Thoracic aorta (tissue), 2 donors: ENCODE measurements around the gene CHD2. TPM values are rescaled to one million over a fixed set of nuclear protein-coding genes. Genes with fewer than 3 reads are reported as not detected.

Experiments
- ATAC-seq: fragments of 150-250 bp; one replicate; pipeline ENCODE4 v1.8.0; 2017; ENCODE audit warnings: low read depth; ENCODE audit not compliant: insufficient number of reproducible peaks, low FRiP score
- DNase-seq: peaks from one replicate; pipeline ENCODE4 v3.0.0-alpha.2; 2020; ENCODE audit warnings: low spot score
- H3K27ac ChIP-seq, 2 donors: fragments of 200-600 bp; sonication (generic); 1 replicate in 1 of 2; 2 replicates in 1 of 2; pipeline ENCODE4 v1.5.1; 2016; ENCODE audit warnings: mild to moderate bottlenecking in 2 of 2, moderate library complexity in 2 of 2
- H3K27me3 ChIP-seq: fragments of 200-600 bp; sonication (generic); replicated peaks from 2 replicates; pipeline ENCODE4 v1.6.0; 2016; ENCODE audit warnings: mild to moderate bottlenecking; ENCODE audit not compliant: insufficient read depth
- H3K36me3 ChIP-seq: fragments of 200-600 bp; sonication (generic); one replicate; pipeline ENCODE4 v1.5.1; 2016
- H3K4me1 ChIP-seq, 2 donors: fragments of 200-600 bp; sonication (generic); 1 replicate in 1 of 2; 2 replicates in 1 of 2; pipeline versions ENCODE4 v1.5.1 to v1.6.0; 2016; ENCODE audit warnings: low read depth in 2 of 2, mild to moderate bottlenecking in 1 of 2; ENCODE audit not compliant: control insufficient read depth in 1 of 2
- H3K4me3 ChIP-seq: fragments of 200-600 bp; sonication (generic); 2 replicates; pipeline ENCODE4 v1.5.1; 2016; ENCODE audit warnings: mild to moderate bottlenecking
- H3K9me3 ChIP-seq: fragments of 200-600 bp; sonication (generic); 2 replicates; pipeline ENCODE4 v1.5.1; 2016
- total RNA-seq, 2 donors: library from RNA; depleted of rRNA; stranded (reverse); fragments of >200 nt; gene quantifications; one replicate each; pipeline versions ENCODE4 v1.1.0 to v1.2.3, GENCODE V29; 2016
- TF ChIP-seq, protein P1 (sequence below): fragments of 200-600 bp; sonication (generic); IDR thresholded peaks from one replicate; pipeline ENCODE4 v1.5.1; 2019; ENCODE audit warnings: antibody characterized with exemption

Gene CHD2
- total RNA-seq, 2 donors from 2014 or later, result 143 to 148 TPM

DNA sequence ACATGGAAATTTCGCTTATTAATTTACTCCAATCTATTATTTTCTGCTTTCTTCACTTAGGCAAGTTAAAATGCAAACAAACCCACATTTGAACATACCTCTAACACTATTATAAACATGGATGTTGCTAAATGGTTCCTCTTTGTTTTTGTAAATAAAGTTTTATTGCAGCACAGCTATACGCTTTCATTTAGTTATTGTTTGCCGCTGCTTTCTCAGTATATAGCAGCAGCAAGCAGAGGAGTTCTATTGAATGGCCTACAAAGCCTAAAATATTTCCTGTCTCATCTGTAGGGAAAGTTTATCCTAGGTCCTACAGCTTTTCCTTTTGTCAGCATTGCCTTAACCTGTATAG is 7.9 kb upstream of the CHD2 start:
- Histone ChIP-seq H3K27ac (no peak overlapping the region), H3K36me3 (peaks cover 34% of the 10 kb centered on the region)

DNA sequence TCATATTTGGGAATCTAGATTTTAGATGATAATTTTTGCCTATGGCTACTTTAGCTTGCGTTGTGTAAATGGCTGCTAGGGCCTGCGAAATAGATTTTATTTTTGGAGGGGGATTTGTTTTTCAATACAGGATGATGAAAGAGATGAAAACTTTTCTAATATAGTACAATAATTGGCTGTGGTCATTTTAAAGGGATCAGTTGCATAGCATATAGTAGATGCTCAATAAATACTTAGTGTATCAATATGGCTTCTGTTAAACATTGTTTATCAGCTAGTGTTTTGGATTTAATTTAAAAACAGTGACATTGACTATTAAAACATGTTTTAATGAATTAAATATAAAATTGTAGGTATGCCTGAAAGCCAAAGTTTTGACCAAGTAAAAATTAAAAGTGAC is 6.9 kb upstream of the CHD2 start:
- Histone ChIP-seq H3K9me3 (no peaks in the 10 kb centered on the region), H3K4me1 (peaks cover 53 to 82% of the 10 kb centered on the region in 2 donors), H3K4me3 (no peak overlapping the region), H3K27ac (no peak overlapping the region), H3K27me3 (no peaks in the 10 kb centered on the region), H3K36me3 (peaks cover 41% of the 10 kb centered on the region)
- DNase-seq, result no peak
- TF ChIP-seq, protein P1, sequence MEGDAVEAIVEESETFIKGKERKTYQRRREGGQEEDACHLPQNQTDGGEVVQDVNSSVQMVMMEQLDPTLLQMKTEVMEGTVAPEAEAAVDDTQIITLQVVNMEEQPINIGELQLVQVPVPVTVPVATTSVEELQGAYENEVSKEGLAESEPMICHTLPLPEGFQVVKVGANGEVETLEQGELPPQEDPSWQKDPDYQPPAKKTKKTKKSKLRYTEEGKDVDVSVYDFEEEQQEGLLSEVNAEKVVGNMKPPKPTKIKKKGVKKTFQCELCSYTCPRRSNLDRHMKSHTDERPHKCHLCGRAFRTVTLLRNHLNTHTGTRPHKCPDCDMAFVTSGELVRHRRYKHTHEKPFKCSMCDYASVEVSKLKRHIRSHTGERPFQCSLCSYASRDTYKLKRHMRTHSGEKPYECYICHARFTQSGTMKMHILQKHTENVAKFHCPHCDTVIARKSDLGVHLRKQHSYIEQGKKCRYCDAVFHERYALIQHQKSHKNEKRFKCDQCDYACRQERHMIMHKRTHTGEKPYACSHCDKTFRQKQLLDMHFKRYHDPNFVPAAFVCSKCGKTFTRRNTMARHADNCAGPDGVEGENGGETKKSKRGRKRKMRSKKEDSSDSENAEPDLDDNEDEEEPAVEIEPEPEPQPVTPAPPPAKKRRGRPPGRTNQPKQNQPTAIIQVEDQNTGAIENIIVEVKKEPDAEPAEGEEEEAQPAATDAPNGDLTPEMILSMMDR, result no peak
- no peak for ATAC-seq

More for the DNA sequence above, 7.9 kb upstream of the CHD2 start:
- Histone ChIP-seq H3K4me3 (no peak overlapping the region), H3K27me3 (no peaks in the 10 kb centered on the region), H3K4me1 (peaks cover 55 to 80% of the 10 kb centered on the region in 2 donors), H3K9me3 (no peaks in the 10 kb centered on the region)
- DNase-seq (no peak), ATAC-seq (no peak)
- TF ChIP-seq, protein P1, result no peak

DNA sequence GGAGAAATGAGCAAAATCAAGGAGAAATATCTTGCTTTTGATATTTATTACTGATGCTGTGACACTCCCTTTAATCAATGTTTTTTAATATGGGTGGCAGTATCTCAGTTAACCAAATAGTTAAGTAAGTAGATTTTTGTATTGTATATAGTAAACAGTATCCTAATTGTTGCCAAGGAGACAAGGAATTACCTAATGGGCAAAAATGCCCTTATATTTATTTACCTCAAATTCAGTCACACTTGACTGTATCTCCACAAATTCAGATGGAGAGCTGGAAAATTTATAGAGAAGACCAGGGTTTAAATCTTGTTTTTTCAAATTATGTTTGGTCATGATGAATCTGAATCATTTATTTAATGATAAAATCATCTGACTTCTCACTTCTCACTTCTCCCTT is 3.6 kb upstream of the CHD2 start:
- H3K27ac ChIP-seq, result peak overlapping the region in 1 of 2 donors; percentile 3
- H3K4me3 ChIP-seq, result no peak overlapping the region
- no peak for DNase-seq
- H3K9me3 ChIP-seq, result no peaks in the 10 kb centered on the region
- peaks cover 32% of the 10 kb centered on the region for H3K36me3 ChIP-seq
- no peaks in the 10 kb centered on the region for H3K27me3 ChIP-seq
- TF ChIP-seq, protein P1, result no peak
- peaks cover 39 to 71% of the 10 kb centered on the region in 2 donors for H3K4me1 ChIP-seq
- ATAC-seq, result no peak

DNA sequence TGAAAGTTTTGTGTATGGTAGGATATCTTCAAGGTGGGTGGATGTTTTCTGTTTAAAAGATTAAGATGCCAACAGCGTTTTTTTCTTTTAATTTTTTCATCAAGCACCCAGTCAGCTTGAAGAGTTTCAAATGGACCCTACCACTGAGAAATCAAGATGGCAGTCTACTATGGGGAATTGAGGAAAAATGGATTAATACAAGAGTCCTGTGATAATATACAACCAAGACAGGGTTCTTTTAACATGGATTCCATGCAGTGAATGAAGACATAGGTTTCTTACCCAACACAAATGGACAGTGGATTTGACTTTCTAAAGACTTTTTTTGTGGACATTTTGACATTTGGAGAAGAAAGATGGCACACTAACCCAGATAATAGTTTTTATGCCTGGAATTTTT is 2.5 kb upstream of the CHD2 start:
- peaks cover 28% of the 10 kb centered on the region for H3K36me3 ChIP-seq

DNA sequence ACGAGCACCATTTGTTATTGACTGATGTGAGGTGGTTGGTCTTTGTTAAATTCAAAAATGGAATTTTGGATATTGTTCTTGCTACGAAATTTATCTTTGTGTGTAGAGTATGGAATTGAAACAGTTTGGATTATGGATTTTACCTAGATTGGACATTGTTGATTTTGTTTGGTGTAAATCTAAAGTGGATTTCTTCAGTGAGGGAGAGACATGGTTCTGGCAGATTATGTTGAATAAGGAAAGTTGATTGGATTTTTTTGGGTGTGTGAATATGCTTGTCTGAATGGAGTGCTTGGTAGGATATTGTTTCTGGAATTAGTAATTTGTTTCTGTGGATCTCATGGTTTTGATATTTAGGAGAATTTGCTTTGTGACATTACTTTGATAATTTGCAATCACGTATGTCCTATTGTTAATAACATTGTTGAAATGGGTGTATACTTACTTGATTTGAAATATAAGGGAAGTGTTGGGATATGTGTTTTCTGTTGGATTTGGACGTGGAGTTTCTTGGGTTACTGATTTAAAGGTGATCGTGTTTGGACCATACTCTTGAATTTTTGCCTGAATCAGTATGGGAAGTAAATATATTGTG is 1.0 kb upstream of the CHD2 start:
- no peak overlapping the region for H3K4me3 ChIP-seq

More for the DNA sequence above, 2.5 kb upstream of the CHD2 start:
- no peak overlapping the region for H3K27ac ChIP-seq
- ATAC-seq, result no peak
- peaks cover 39 to 68% of the 10 kb centered on the region in 2 donors for H3K4me1 ChIP-seq
- DNase-seq, result no peak
- no peaks in the 10 kb centered on the region for H3K27me3 ChIP-seq
- TF ChIP-seq, protein P1, result no peak
- no peak overlapping the region for H3K4me3 ChIP-seq
- no peaks in the 10 kb centered on the region for H3K9me3 ChIP-seq

More for the DNA sequence above, 1.0 kb upstream of the CHD2 start:
- ATAC-seq (no peak), DNase-seq (no peak)
- H3K27ac ChIP-seq, result peak overlapping the region; percentile 98
- TF ChIP-seq, protein P1, result no peak
- no peaks in the 10 kb centered on the region for H3K27me3 ChIP-seq
- peaks cover 31 to 71% of the 10 kb centered on the region in 2 donors for H3K4me1 ChIP-seq
- H3K36me3 ChIP-seq, result peaks cover 15% of the 10 kb centered on the region
- H3K9me3 ChIP-seq, result no peaks in the 10 kb centered on the region
